ENCODE measurements around the gene DENND2C.

- TF ChIP-seq CTCF (IDR thresholded peaks at IDR 0.05) (no peak), POLR2A (IDR thresholded peaks at IDR 0.05) (no peak)
These were observed 84.6 kb downstream of the DENND2C start for GRCh38 chr1:114585231-114585630.
